ENCODE data around the gene RAB11FIP3.

Gene RAB11FIP3

DNA sequence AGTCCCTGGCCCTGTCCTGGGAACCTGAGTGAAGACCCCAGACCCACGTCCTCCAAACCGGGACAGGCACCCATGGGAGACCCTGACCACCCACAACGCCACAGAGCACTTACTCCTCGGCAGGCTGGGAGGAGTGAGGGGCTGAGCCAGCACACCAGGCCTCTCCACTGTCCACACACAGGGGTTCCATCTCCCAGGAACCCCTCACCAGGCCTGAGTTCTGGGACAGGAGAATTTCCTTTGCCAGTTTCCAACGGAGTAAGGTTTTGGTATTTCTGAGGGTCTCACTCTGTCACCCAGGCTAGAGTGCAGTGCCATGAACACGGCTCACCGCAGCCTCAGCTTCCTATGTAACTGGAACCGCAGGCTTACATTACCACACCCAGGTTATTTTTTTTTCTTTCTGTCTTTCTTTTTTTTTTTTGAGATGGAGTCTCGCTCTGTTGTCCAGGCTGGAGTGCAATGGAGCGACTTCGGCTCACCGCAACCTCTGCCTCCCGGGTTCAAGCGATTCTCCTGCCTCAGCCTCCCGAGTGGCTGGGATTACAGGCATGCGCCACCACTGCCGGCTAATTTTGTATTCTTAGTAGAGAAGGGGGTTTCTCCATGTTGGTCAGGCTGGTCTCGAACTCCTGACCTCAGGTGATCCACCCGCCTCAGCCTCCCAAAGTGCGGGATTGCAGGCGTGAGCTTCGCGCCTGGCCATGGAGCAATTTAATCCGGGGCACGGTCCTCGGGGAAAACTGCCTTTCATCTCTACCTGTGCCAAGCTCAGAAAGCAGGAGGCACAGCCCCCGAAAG is 45.3 kb upstream of the RAB11FIP3 start:
- Histone ChIP-seq H3K36me3 (ENCODE audit: control insufficient read depth, low read length) (peaks cover 19% of the 10 kb centered on the region), H3F3A (ENCODE audit: control insufficient read depth, insufficient read depth) (peaks cover 22% of the 10 kb centered on the region), H3K9me3 (ENCODE audit: control insufficient read depth, insufficient read depth, low read length) (no peaks in the 10 kb centered on the region), H3K9me2 (replicated peaks; ENCODE audit: control insufficient read depth, low read length) (no peaks in the 10 kb centered on the region), H3K79me2 (ENCODE audit: control insufficient read depth, low read length) (peaks cover 40% of the 10 kb centered on the region), H3K4me1 (ENCODE audit: control insufficient read depth, low read length) (peaks cover 23% of the 10 kb centered on the region), H3K27ac (ENCODE audit: low read depth, low read length) (no peak overlapping the region), H3K4me3 (ENCODE audit: low read length) (peak overlapping the region; percentile 91), H3K27me3 (ENCODE audit: control insufficient read depth, low read length) (no peaks in the 10 kb centered on the region), H4K20me1 (ENCODE audit: control insufficient read depth, insufficient read depth, low read depth, low read length) (peaks cover 5% of the 10 kb centered on the region; the same call in 1 of the 2 replicates), H3K4me2 (ENCODE audit: low read length) (peak overlapping the region; percentile 94)
- TF ChIP-seq, protein P1, sequence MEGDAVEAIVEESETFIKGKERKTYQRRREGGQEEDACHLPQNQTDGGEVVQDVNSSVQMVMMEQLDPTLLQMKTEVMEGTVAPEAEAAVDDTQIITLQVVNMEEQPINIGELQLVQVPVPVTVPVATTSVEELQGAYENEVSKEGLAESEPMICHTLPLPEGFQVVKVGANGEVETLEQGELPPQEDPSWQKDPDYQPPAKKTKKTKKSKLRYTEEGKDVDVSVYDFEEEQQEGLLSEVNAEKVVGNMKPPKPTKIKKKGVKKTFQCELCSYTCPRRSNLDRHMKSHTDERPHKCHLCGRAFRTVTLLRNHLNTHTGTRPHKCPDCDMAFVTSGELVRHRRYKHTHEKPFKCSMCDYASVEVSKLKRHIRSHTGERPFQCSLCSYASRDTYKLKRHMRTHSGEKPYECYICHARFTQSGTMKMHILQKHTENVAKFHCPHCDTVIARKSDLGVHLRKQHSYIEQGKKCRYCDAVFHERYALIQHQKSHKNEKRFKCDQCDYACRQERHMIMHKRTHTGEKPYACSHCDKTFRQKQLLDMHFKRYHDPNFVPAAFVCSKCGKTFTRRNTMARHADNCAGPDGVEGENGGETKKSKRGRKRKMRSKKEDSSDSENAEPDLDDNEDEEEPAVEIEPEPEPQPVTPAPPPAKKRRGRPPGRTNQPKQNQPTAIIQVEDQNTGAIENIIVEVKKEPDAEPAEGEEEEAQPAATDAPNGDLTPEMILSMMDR (IDR thresholded peaks at IDR 0.05; ENCODE audit: low read depth, low read length, poor library complexity, severe bottlenecking): no peak
- no peak for TF ChIP-seq EZH2phosphoT487 (IDR thresholded peaks at IDR 0.05; ENCODE audit: borderline replicate concordance, low read length)

DNA sequence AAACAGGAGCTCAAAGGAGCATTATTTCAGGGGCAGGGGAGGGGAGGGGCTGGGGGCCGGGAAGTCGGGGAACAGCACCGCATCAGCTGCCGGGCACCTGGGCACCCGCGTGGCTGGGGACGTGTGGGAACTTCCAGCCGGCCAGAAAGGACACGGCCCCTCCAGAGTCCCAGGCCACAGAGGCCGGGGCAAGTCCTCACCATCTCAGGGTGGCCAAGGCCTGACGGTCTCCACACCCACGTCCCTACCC is 44.8 kb upstream of the RAB11FIP3 start:
- no peaks in the 10 kb centered on the region for H3K9me2 ChIP-seq (replicated peaks; ENCODE audit: control insufficient read depth, low read length)
- no peaks in the 10 kb centered on the region for H3K27me3 ChIP-seq (ENCODE audit: control insufficient read depth, low read length)
- H3K4me3 ChIP-seq (ENCODE audit: low read length): peak overlapping the region; percentile 91
- H3K27ac ChIP-seq (ENCODE audit: low read depth, low read length): no peak overlapping the region
- peaks cover 23% of the 10 kb centered on the region for H3K4me1 ChIP-seq (ENCODE audit: control insufficient read depth, low read length)
- peak overlapping the region; percentile 94 for H3K4me2 ChIP-seq (ENCODE audit: low read length)
- H3K79me2 ChIP-seq (ENCODE audit: control insufficient read depth, low read length): peaks cover 40% of the 10 kb centered on the region
- no peaks in the 10 kb centered on the region for H3K9me3 ChIP-seq (ENCODE audit: control insufficient read depth, insufficient read depth, low read length)
- TF ChIP-seq, protein P1 (IDR thresholded peaks at IDR 0.05; ENCODE audit: low read depth, low read length, poor library complexity, severe bottlenecking): no peak
- TF ChIP-seq EZH2phosphoT487 (IDR thresholded peaks at IDR 0.05; ENCODE audit: borderline replicate concordance, low read length): no peak
- H3K36me3 ChIP-seq (ENCODE audit: control insufficient read depth, low read length): peaks cover 17% of the 10 kb centered on the region
- H3F3A ChIP-seq (ENCODE audit: control insufficient read depth, insufficient read depth): peaks cover 22% of the 10 kb centered on the region
- H4K20me1 ChIP-seq (ENCODE audit: control insufficient read depth, insufficient read depth, low read depth, low read length): peaks cover 5% of the 10 kb centered on the region; the same call in 1 of the 2 replicates

DNA sequence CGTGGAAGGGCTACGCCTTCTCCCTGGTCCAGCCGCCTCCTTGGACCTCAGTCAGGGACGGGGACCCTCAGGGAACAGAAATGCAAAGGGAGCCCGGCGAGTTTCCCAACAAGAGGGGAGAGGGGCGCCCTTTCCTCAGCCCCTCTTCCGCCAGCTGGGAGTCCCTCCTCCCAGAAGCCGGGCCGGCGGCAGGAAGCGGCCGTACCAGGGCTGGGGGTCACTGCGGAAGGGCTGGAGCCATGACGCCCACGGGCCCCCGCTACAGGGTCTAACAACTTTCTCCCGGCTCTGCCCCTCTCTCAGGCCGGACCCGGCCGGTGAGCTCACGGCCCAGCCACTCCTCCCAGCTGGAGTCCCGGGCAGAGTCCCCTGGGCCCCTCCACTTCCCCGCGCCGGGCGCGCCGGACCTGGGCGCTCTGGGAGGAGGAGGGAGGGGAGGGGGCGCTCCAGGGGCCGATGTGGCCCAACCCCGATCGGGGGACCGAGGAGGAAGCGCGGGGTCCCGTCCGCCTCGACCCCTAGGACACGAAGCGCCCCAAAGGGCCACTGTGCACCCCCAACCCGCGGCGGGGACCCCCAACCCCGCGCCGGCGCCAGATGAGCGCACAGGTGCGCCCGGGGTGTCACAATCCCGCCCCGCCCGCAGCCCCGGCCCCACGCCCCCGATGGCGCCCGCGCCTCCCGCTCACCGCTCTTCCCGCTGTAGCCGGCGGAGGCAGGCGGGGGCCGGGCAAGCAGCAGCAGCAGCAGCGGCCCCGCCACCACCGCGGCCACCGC is 44.2 kb upstream of the RAB11FIP3 start:
- peaks cover 25% of the 10 kb centered on the region for H3K4me1 ChIP-seq (ENCODE audit: control insufficient read depth, low read length)
- H3K79me2 ChIP-seq (ENCODE audit: control insufficient read depth, low read length): peaks cover 40% of the 10 kb centered on the region
- peak overlapping the region; percentile 91 for H3K4me3 ChIP-seq (ENCODE audit: low read length)
- peak overlapping the region; percentile 94 for H3K4me2 ChIP-seq (ENCODE audit: low read length)
- H3K9me3 ChIP-seq (ENCODE audit: control insufficient read depth, insufficient read depth, low read length): no peaks in the 10 kb centered on the region
- peak overlapping the region; percentile 21; the same call in 1 of the 2 replicates for H3K27ac ChIP-seq (ENCODE audit: low read depth, low read length)
- H4K20me1 ChIP-seq (ENCODE audit: control insufficient read depth, insufficient read depth, low read depth, low read length): peaks cover 5% of the 10 kb centered on the region; the same call in 1 of the 2 replicates
- H3K36me3 ChIP-seq (ENCODE audit: control insufficient read depth, low read length): peaks cover 20% of the 10 kb centered on the region
- peaks cover 27% of the 10 kb centered on the region for H3F3A ChIP-seq (ENCODE audit: control insufficient read depth, insufficient read depth)
- H3K27me3 ChIP-seq (ENCODE audit: control insufficient read depth, low read length): no peaks in the 10 kb centered on the region
- TF ChIP-seq, protein P1 (IDR thresholded peaks at IDR 0.05; ENCODE audit: low read depth, low read length, poor library complexity, severe bottlenecking): no peak
- no peak for TF ChIP-seq EZH2phosphoT487 (IDR thresholded peaks at IDR 0.05; ENCODE audit: borderline replicate concordance, low read length)
- no peaks in the 10 kb centered on the region for H3K9me2 ChIP-seq (replicated peaks; ENCODE audit: control insufficient read depth, low read length)
